OCI-LY1 (cell line): Measurements from ENCODE around the gene CARF.
"Not testable (repeated sequence)": the region's sequence is repeated elsewhere in the genome, so short reads cannot be mapped to it uniquely, and the experiment has no call there.

Source experiments
- H2AFZ ChIP-seq: fragments of 200-600 bp; sonication (generic), shearing (Covaris generic); 2 replicates; pipeline ENCODE4 v1.6.0; 2014; ENCODE audit warnings: antibody characterized with exemption, mild to moderate bottlenecking, low read length
- H3F3A ChIP-seq: fragments of 200-600 bp; sonication (generic), shearing (Covaris generic); 2 replicates; pipeline ENCODE4 v1.6.0; 2014; ENCODE audit warnings: mild to moderate bottlenecking, antibody characterized with exemption, low read length, moderate library complexity; ENCODE audit not compliant: insufficient read depth
- H3K27ac ChIP-seq: fragments of 200-600 bp; sonication (generic); 2 replicates; pipeline ENCODE4 v1.5.1; 2014; ENCODE audit warnings: low read length, mixed run types, mild to moderate bottlenecking, low read depth; ENCODE audit not compliant: poor library complexity, severe bottlenecking
- H3K27me3 ChIP-seq: fragments of 200-600 bp; sonication (generic); 2 replicates; pipeline ENCODE4 v1.6.0; 2014; ENCODE audit warnings: antibody characterized with exemption, mild to moderate bottlenecking, low read length, moderate library complexity; ENCODE audit not compliant: insufficient read depth
- H3K36me3 ChIP-seq: fragments of 200-600 bp; sonication (generic); 2 replicates; pipeline ENCODE4 v1.6.1; 2014; ENCODE audit warnings: mild to moderate bottlenecking, antibody characterized with exemption, low read length, moderate library complexity, mixed read lengths; ENCODE audit not compliant: insufficient read depth
- H3K4me1 ChIP-seq: fragments of 200-600 bp; sonication (generic); 2 replicates; pipeline ENCODE4 v1.5.1; 2014; ENCODE audit warnings: mild to moderate bottlenecking, low read length, moderate library complexity; ENCODE audit not compliant: insufficient read depth, severe bottlenecking
- H3K4me2 ChIP-seq: fragments of 200-600 bp; sonication (generic), shearing (Covaris generic); 2 replicates; pipeline ENCODE4 v1.6.1; 2014; ENCODE audit warnings: low read length
- H3K4me3 ChIP-seq: fragments of 200-600 bp; sonication (generic); 2 replicates; pipeline ENCODE4 v1.5.1; 2014; ENCODE audit warnings: low read length, low read depth, mild to moderate bottlenecking, mixed read lengths; ENCODE audit not compliant: poor library complexity, severe bottlenecking
- H3K79me2 ChIP-seq: fragments of 200-600 bp; shearing (Covaris generic); 2 replicates; pipeline ENCODE4 v1.6.1; 2016; ENCODE audit warnings: mixed run types, low read length, mixed read lengths; ENCODE audit not compliant: insufficient read depth
- H3K9ac ChIP-seq: fragments of 200-600 bp; sonication (generic), shearing (Covaris generic); 2 replicates; pipeline ENCODE4 v1.6.1; 2014; ENCODE audit warnings: mild to moderate bottlenecking, low read length, mixed read lengths
- H3K9me2 ChIP-seq: fragments of 200-600 bp; sonication (generic), shearing (Covaris generic); 2 replicates; pipeline ENCODE4 v1.6.1; 2014; ENCODE audit warnings: low read depth, mild to moderate bottlenecking, low read length, mixed read lengths
- H3K9me3 ChIP-seq: fragments of 200-600 bp; shearing (Covaris generic); 2 replicates; pipeline ENCODE4 v1.6.1; 2014; ENCODE audit warnings: low read length, mixed read lengths
- H4K20me1 ChIP-seq: fragments of 200-600 bp; sonication (generic), shearing (Covaris generic); 2 replicates; pipeline ENCODE4 v1.6.0; 2016; ENCODE audit warnings: mild to moderate bottlenecking, low read length; ENCODE audit not compliant: insufficient read depth
- CTCF ChIP-seq: fragments of 200-600 bp; sonication (generic), shearing (Covaris generic); IDR thresholded peaks from 2 replicates; pipeline ENCODE4 v1.5.1; 2017; ENCODE audit warnings: mild to moderate bottlenecking, antibody characterized with exemption, low read length, moderate library complexity, mixed read lengths
- EZH2 ChIP-seq: fragments of 200-600 bp; sonication (generic), shearing (Covaris generic); IDR thresholded peaks from 2 replicates; pipeline ENCODE4 v1.8.0; 2017; ENCODE audit warnings: borderline replicate concordance, mixed run types, mild to moderate bottlenecking, antibody characterized with exemption, low read length, moderate library complexity, mixed read lengths

CARF gene

GRCh38 chr2:202945497-202945896 lies 33.4 kb downstream of the CARF start:
- H3K9me3 ChIP-seq = peaks cover 3% of the 10 kb centered on the region; the same call in 1 of the 2 replicates
- H3K36me3 ChIP-seq = peaks cover 8% of the 10 kb centered on the region; the same call in 1 of the 2 replicates
- H3F3A ChIP-seq = no peaks in the 10 kb centered on the region
- H3K4me3 ChIP-seq = no peak overlapping the region
- no peak overlapping the region for H2AFZ ChIP-seq
- H3K9me2 ChIP-seq = no peaks in the 10 kb centered on the region
- H3K79me2 ChIP-seq = no peaks in the 10 kb centered on the region
- no peak overlapping the region for H3K9ac ChIP-seq
- H4K20me1 ChIP-seq = no peaks in the 10 kb centered on the region
- TF ChIP-seq EZH2 = no peak
- no peak for TF ChIP-seq CTCF
- H3K27me3 ChIP-seq = no peaks in the 10 kb centered on the region
- H3K4me1 ChIP-seq = no peaks in the 10 kb centered on the region
- no peak overlapping the region for H3K27ac ChIP-seq
- H3K4me2 ChIP-seq = no peak overlapping the region

GRCh38 chr2:202949333-202949732 lies 37.3 kb downstream of the CARF start:
- H3K4me2 ChIP-seq, H3K27me3 ChIP-seq, H2AFZ ChIP-seq, H3K4me1 ChIP-seq, H3K9ac ChIP-seq, H3K4me3 ChIP-seq, H3F3A ChIP-seq, H3K36me3 ChIP-seq, H3K9me3 ChIP-seq, H3K9me2 ChIP-seq, H3K27ac ChIP-seq, H4K20me1 ChIP-seq, H3K79me2 ChIP-seq: not testable (repeated sequence)

- no peak overlapping the region for H3K4me3 ChIP-seq
- TF ChIP-seq EZH2 (no peak), CTCF (no peak)
- H3K27ac ChIP-seq = no peak overlapping the region
- H3K9me3 ChIP-seq = peaks cover 3% of the 10 kb centered on the region; the same call in 1 of the 2 replicates
- H4K20me1 ChIP-seq = no peaks in the 10 kb centered on the region
- H3K36me3 ChIP-seq = no peaks in the 10 kb centered on the region
- H2AFZ ChIP-seq = no peak overlapping the region
- H3K79me2 ChIP-seq = no peaks in the 10 kb centered on the region
- no peaks in the 10 kb centered on the region for H3K9me2 ChIP-seq
- H3K4me2 ChIP-seq = no peak overlapping the region
- no peak overlapping the region for H3K9ac ChIP-seq
- H3K27me3 ChIP-seq = no peaks in the 10 kb centered on the region
- no peaks in the 10 kb centered on the region for H3F3A ChIP-seq
- no peaks in the 10 kb centered on the region for H3K4me1 ChIP-seq
These were observed 38.5 kb downstream of the CARF start for GRCh38 chr2:202950592-202950991.

- no peak overlapping the region for H3K27ac ChIP-seq
- no peaks in the 10 kb centered on the region for H3K9me3 ChIP-seq
- no peaks in the 10 kb centered on the region for H3K36me3 ChIP-seq
- no peaks in the 10 kb centered on the region for H3K27me3 ChIP-seq
- no peaks in the 10 kb centered on the region; the same call in 1 of the 2 replicates for H3F3A ChIP-seq
- H4K20me1 ChIP-seq = no peaks in the 10 kb centered on the region
- no peaks in the 10 kb centered on the region for H3K79me2 ChIP-seq
- no peak overlapping the region for H3K9ac ChIP-seq
- H3K4me1 ChIP-seq = no peaks in the 10 kb centered on the region
- no peak overlapping the region for H3K4me3 ChIP-seq
- H3K4me2 ChIP-seq = no peak overlapping the region
- H3K9me2 ChIP-seq = no peaks in the 10 kb centered on the region
- TF ChIP-seq CTCF = no peak
- no peak for TF ChIP-seq EZH2
- H2AFZ ChIP-seq = no peak overlapping the region
These were observed 48.4 kb downstream of the CARF start for GRCh38 chr2:202960524-202960923.
